Osteocyte (in vitro differentiated cells): ENCODE measurements around the gene ADRM1. TPM values are rescaled to one million over a fixed set of nuclear protein-coding genes. Genes with fewer than 3 reads are reported as not detected.

Source experiments
- DNase-seq: peaks from one replicate; pipeline ENCODE4 v3.0.0; 2021; ENCODE audit warnings: mixed read lengths; ENCODE audit not compliant: unreplicated experiment; ENCODE audit errors: extremely low spot score
- H3K27ac Mint-ChIP-seq: one replicate; pipeline ENCODE4 v1.8.0; 2021; ENCODE audit warnings: mild to moderate bottlenecking, mixed read lengths; ENCODE audit not compliant: unreplicated experiment
- H3K27me3 Mint-ChIP-seq: one replicate; pipeline ENCODE4 v1.8.0; 2021; ENCODE audit warnings: mixed read lengths; ENCODE audit not compliant: unreplicated experiment
- H3K36me3 Mint-ChIP-seq: one replicate; pipeline ENCODE4 v1.8.0; 2021; ENCODE audit warnings: mixed read lengths; ENCODE audit not compliant: unreplicated experiment
- H3K4me1 Mint-ChIP-seq: one replicate; pipeline ENCODE4 v1.8.0; 2021; ENCODE audit warnings: mixed read lengths; ENCODE audit not compliant: unreplicated experiment
- H3K4me3 Mint-ChIP-seq: one replicate; pipeline ENCODE4 v1.8.0; 2021; ENCODE audit warnings: mild to moderate bottlenecking, moderate library complexity, mixed read lengths; ENCODE audit not compliant: unreplicated experiment
- H3K9me3 Mint-ChIP-seq: one replicate; pipeline ENCODE4 v1.8.0; 2021; ENCODE audit warnings: mixed read lengths; ENCODE audit not compliant: unreplicated experiment
- total RNA-seq: library from RNA; stranded (reverse); gene quantifications from 2 replicates; pipeline ENCODE4 v1.2.1, GENCODE V29; 2021
- TF ChIP-seq, protein P1 (sequence below): fragments of 200-600 bp; sonication (generic); IDR thresholded peaks from 2 replicates; pipeline ENCODE4 v1.5.0; 2021; ENCODE audit warnings: antibody characterized with exemption, mild to moderate bottlenecking, moderate library complexity

ADRM1 gene
- total RNA-seq, 1 donor from 2014 or later, result 83.9 TPM

DNA sequence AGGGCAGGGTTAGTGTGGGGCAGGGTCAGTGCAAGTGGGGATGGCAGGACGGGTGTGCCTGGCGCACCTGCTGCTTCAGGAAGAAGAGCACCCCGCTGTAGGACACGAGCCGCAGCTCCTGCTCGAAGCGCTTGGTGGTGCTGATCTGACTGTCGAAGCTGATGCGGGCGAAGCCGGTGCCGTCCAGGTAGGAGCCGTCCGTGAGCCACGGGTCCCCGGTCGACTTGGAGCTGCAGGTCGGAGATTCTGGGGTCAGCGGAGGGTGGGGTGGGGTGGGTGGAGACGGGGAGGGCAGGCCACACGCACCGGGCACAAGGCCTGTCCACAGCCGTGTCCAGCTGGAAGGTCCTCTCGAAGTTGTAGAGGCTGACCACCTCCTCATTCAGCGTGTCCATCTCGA is 10.2 kb downstream of the ADRM1 start:
- H3K9me3 Mint-ChIP-seq, result no peaks in the 10 kb centered on the region
- H3K27me3 Mint-ChIP-seq, result no peaks in the 10 kb centered on the region
- H3K4me3 Mint-ChIP-seq, result no peak overlapping the region
- TF ChIP-seq, protein P1, sequence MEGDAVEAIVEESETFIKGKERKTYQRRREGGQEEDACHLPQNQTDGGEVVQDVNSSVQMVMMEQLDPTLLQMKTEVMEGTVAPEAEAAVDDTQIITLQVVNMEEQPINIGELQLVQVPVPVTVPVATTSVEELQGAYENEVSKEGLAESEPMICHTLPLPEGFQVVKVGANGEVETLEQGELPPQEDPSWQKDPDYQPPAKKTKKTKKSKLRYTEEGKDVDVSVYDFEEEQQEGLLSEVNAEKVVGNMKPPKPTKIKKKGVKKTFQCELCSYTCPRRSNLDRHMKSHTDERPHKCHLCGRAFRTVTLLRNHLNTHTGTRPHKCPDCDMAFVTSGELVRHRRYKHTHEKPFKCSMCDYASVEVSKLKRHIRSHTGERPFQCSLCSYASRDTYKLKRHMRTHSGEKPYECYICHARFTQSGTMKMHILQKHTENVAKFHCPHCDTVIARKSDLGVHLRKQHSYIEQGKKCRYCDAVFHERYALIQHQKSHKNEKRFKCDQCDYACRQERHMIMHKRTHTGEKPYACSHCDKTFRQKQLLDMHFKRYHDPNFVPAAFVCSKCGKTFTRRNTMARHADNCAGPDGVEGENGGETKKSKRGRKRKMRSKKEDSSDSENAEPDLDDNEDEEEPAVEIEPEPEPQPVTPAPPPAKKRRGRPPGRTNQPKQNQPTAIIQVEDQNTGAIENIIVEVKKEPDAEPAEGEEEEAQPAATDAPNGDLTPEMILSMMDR, result no peak
- peaks cover 11% of the 10 kb centered on the region for H3K36me3 Mint-ChIP-seq
- no peak overlapping the region for H3K27ac Mint-ChIP-seq
- H3K4me1 Mint-ChIP-seq, result no peaks in the 10 kb centered on the region
- no peak for DNase-seq

- DNase-seq, result no peak
- Mint-ChIP-seq H3K36me3 (peaks cover 10% of the 10 kb centered on the region), H3K4me1 (no peaks in the 10 kb centered on the region), H3K9me3 (no peaks in the 10 kb centered on the region), H3K27me3 (no peaks in the 10 kb centered on the region), H3K4me3 (no peak overlapping the region), H3K27ac (no peak overlapping the region)
- TF ChIP-seq, protein P1, result no peak
Measured at GRCh38 chr20:62313460-62314338, 10.9 kb downstream of the ADRM1 start.

- no peak for DNase-seq
- Mint-ChIP-seq H3K9me3 (no peaks in the 10 kb centered on the region), H3K27me3 (no peaks in the 10 kb centered on the region), H3K4me3 (no peak overlapping the region), H3K36me3 (peaks cover 6% of the 10 kb centered on the region), H3K4me1 (no peaks in the 10 kb centered on the region), H3K27ac (no peak overlapping the region)
- TF ChIP-seq, protein P1, result no peak
Measured at GRCh38 chr20:62314339-62314638, 11.5 kb downstream of the ADRM1 start.

DNA sequence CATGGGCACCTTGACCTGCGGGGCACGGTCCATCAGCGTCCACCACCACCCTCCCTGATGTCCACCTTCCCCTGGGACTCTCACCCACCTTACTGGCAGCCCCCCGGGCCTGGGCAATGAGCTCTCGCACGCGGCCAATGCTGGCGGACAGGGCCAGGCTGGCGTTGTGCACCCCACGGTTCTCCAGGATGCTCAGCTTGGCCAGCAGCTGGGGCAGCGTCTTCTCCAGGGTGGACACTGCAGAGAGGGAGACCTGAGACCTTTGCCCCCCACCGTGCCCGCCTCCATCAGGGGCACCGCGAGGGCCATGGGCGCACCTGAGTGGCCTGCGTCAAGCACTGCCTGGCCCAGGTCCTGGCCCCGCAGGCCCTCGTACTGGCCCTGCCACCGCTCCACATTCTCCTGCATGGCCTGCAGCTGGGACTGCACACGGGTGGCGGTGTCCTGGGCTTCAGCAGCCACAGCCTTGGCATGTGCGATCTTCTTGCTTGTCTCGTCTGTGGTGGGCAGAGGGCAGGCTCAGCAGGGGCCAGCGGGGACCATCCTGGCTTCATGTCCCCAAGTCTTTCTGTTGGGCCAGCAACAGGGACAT is 12.0 kb downstream of the ADRM1 start:
- DNase-seq, result no peak
- TF ChIP-seq, protein P1, result no peak
- H3K36me3 Mint-ChIP-seq, result peaks cover 6% of the 10 kb centered on the region
- no peaks in the 10 kb centered on the region for H3K4me1 Mint-ChIP-seq
- H3K4me3 Mint-ChIP-seq, result no peak overlapping the region
- H3K9me3 Mint-ChIP-seq, result no peaks in the 10 kb centered on the region
- no peak overlapping the region for H3K27ac Mint-ChIP-seq
- H3K27me3 Mint-ChIP-seq, result no peaks in the 10 kb centered on the region

GRCh38 chr20:62315773-62316172 is 13.0 kb downstream of the ADRM1 start:
- TF ChIP-seq, protein P1, result no peak
- no peak overlapping the region for H3K4me3 Mint-ChIP-seq

More at GRCh38 chr20:62315773-62316172, 13.0 kb downstream of the ADRM1 start:
- DNase-seq, result no peak
- Mint-ChIP-seq H3K27me3 (no peaks in the 10 kb centered on the region), H3K36me3 (peaks cover 9% of the 10 kb centered on the region), H3K27ac (no peak overlapping the region), H3K4me1 (no peaks in the 10 kb centered on the region), H3K9me3 (no peaks in the 10 kb centered on the region)
